Measurements from ENCODE around the gene DDR2. TPM values are rescaled to one million over a fixed set of nuclear protein-coding genes. Genes with fewer than 3 reads are reported as not detected.

DDR2 gene
- total RNA-seq, 1 donor from 2014 or later = 1.1 TPM

GRCh38 chr1:162679298-162679697 is 47.0 kb downstream of the DDR2 start:
- Mint-ChIP-seq H3K27me3 (ENCODE audit: low read depth) (no peaks in the 10 kb centered on the region), H3K27ac (no peak overlapping the region), H3K4me3 (ENCODE audit: low read depth) (no peak overlapping the region), H3K9me3 (no peaks in the 10 kb centered on the region), H3K36me3 (ENCODE audit: low read depth) (no peaks in the 10 kb centered on the region), H3K4me1 (ENCODE audit: low read depth) (no peaks in the 10 kb centered on the region)
- intact Hi-C loops (cut with micrococcal nuclease) = no loop called here
- DNase-seq (ENCODE audit: low spot score) = no peak

- no peaks in the 10 kb centered on the region for H3K9me3 Mint-ChIP-seq
Observed at GRCh38 chr1:162680419-162681121, 48.3 kb downstream of the DDR2 start.

GRCh38 chr1:162681122-162681436 is 48.8 kb downstream of the DDR2 start:
- H3K27me3 Mint-ChIP-seq (ENCODE audit: low read depth) = no peaks in the 10 kb centered on the region

More at GRCh38 chr1:162680419-162681121, 48.3 kb downstream of the DDR2 start:
- H3K36me3 Mint-ChIP-seq (ENCODE audit: low read depth) = no peaks in the 10 kb centered on the region
- H3K4me3 Mint-ChIP-seq (ENCODE audit: low read depth) = no peak overlapping the region
- intact Hi-C loops (cut with micrococcal nuclease) = no loop called here
- H3K4me1 Mint-ChIP-seq (ENCODE audit: low read depth) = no peaks in the 10 kb centered on the region
- H3K27me3 Mint-ChIP-seq (ENCODE audit: low read depth) = no peaks in the 10 kb centered on the region
- H3K27ac Mint-ChIP-seq = no peak overlapping the region
- DNase-seq (ENCODE audit: low spot score) = no peak

DNA sequence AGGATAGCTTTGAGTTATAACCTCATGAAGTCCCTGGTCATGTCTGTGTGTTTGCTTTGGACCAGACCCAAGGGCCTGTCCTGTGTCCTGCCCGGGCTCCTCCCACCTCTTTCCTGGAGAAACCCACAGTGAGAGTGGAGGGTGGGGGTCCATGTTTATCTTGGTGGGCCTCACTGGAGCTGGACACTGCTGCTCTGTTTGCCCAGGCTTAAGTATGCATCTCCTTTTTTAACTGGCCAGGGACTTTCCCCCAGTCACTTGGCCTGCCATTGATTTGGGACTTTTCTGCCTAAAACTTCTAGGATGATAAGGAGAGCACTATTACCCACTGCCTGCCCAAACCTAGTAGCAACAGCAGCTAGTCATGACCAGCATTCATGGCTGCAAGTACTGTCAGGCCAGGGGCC is 49.8 kb downstream of the DDR2 start:
- H3K9me3 Mint-ChIP-seq = no peaks in the 10 kb centered on the region
- intact Hi-C loops (cut with micrococcal nuclease) = no loop called here
- no peaks in the 10 kb centered on the region for H3K36me3 Mint-ChIP-seq (ENCODE audit: low read depth)
- DNase-seq (ENCODE audit: low spot score) = no peak
- no peaks in the 10 kb centered on the region for H3K4me1 Mint-ChIP-seq (ENCODE audit: low read depth)
- H3K27me3 Mint-ChIP-seq (ENCODE audit: low read depth) = no peaks in the 10 kb centered on the region
- no peak overlapping the region for H3K27ac Mint-ChIP-seq
- H3K4me3 Mint-ChIP-seq (ENCODE audit: low read depth) = no peak overlapping the region

More at GRCh38 chr1:162681122-162681436, 48.8 kb downstream of the DDR2 start:
- Mint-ChIP-seq H3K4me1 (ENCODE audit: low read depth) (no peaks in the 10 kb centered on the region), H3K36me3 (ENCODE audit: low read depth) (no peaks in the 10 kb centered on the region), H3K9me3 (no peaks in the 10 kb centered on the region), H3K27ac (no peak overlapping the region), H3K4me3 (ENCODE audit: low read depth) (no peak overlapping the region)
- DNase-seq (ENCODE audit: low spot score) = no peak
- intact Hi-C loops (cut with micrococcal nuclease) = no loop called here

GRCh38 chr1:162687870-162688269 is 55.6 kb downstream of the DDR2 start:
- intact Hi-C loops (cut with micrococcal nuclease) = no loop called here
- no peak for DNase-seq (ENCODE audit: low spot score)

GRCh38 chr1:162688521-162688920 is 56.3 kb downstream of the DDR2 start:
- Mint-ChIP-seq H3K4me3 (ENCODE audit: low read depth) (no peak overlapping the region), H3K27me3 (ENCODE audit: low read depth) (peaks cover 4% of the 10 kb centered on the region), H3K36me3 (ENCODE audit: low read depth) (no peaks in the 10 kb centered on the region), H3K4me1 (ENCODE audit: low read depth) (peaks cover 2% of the 10 kb centered on the region), H3K9me3 (no peaks in the 10 kb centered on the region), H3K27ac (no peak overlapping the region)
- DNase-seq (ENCODE audit: low spot score) = no peak
- intact Hi-C loops (cut with micrococcal nuclease) = no loop called here

More at GRCh38 chr1:162687870-162688269, 55.6 kb downstream of the DDR2 start:
- Mint-ChIP-seq H3K27ac (no peak overlapping the region), H3K4me3 (ENCODE audit: low read depth) (no peak overlapping the region), H3K27me3 (ENCODE audit: low read depth) (no peaks in the 10 kb centered on the region), H3K36me3 (ENCODE audit: low read depth) (no peaks in the 10 kb centered on the region), H3K9me3 (no peaks in the 10 kb centered on the region), H3K4me1 (ENCODE audit: low read depth) (peaks cover 2% of the 10 kb centered on the region)

DNA sequence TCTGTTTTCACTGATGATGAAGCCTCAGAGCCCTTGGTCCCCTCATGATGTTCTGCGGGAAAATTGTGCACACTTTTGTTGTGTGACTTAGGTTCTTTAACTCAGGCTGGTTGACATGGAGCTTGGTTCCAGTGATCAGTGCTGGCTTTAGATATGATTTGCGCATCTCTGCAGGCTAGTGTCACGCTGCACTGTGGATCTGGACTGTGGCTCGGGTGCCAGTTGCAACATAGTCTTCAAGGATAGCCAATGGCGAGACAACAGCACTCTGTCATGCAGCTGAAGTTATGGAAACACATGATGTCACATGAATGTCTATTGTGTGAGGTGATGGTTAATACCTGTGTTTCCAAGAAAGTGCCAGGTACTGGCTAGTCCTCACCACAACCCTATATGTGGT is 56.7 kb downstream of the DDR2 start:
- Mint-ChIP-seq H3K9me3 (no peaks in the 10 kb centered on the region), H3K27me3 (ENCODE audit: low read depth) (peaks cover 4% of the 10 kb centered on the region), H3K36me3 (ENCODE audit: low read depth) (no peaks in the 10 kb centered on the region), H3K27ac (no peak overlapping the region), H3K4me1 (ENCODE audit: low read depth) (peaks cover 2% of the 10 kb centered on the region), H3K4me3 (ENCODE audit: low read depth) (no peak overlapping the region)
- no peak for DNase-seq (ENCODE audit: low spot score)
- intact Hi-C loops (cut with micrococcal nuclease) = no loop called here

- peaks cover 2% of the 10 kb centered on the region for H3K4me1 Mint-ChIP-seq (ENCODE audit: low read depth)
Observed at GRCh38 chr1:162689745-162690671, 57.7 kb downstream of the DDR2 start.

DNA sequence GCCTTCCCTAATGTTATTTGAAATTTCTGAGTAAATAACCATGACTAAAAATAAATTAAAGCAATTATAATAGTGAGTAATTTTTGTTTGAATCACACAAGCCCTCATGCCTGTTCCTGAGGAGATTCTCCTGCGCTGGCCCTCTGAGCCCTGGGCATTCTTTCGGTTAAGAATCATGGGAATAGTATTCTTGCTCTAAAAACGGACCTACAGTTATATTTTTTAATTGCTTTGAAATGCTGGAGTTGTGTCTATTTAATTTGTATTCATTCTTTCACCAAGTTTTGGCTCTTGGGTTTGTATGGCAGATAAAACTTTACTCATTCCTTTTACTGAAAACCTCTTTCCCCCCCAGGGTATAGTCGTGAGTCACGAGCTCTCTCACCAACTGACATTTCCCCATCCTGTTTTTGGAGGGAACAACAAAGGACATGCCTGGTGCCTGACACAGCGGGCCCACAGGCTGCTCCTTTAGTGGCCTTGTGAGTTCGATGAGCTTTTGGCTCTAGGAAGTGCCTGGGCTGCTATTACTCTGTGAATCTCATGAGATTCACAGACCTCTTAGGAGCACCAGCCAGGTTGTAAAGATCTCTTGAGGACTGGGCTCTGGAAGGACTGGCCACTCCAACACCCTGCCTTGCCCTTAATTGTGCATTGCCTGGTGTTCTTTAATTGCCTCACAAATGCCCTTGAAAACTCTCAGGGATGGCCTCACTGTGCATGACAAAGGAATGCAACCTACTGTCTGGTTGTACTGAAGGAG is 58.6 kb downstream of the DDR2 start:
- intact Hi-C loops (cut with micrococcal nuclease) = no loop called here
- no peaks in the 10 kb centered on the region for H3K36me3 Mint-ChIP-seq (ENCODE audit: low read depth)
- H3K4me3 Mint-ChIP-seq (ENCODE audit: low read depth) = no peak overlapping the region
- H3K4me1 Mint-ChIP-seq (ENCODE audit: low read depth) = peaks cover 2% of the 10 kb centered on the region
- H3K27ac Mint-ChIP-seq = no peak overlapping the region
- H3K27me3 Mint-ChIP-seq (ENCODE audit: low read depth) = peaks cover 9% of the 10 kb centered on the region
- H3K9me3 Mint-ChIP-seq = no peaks in the 10 kb centered on the region
- no peak for DNase-seq (ENCODE audit: low spot score)

More at GRCh38 chr1:162689745-162690671, 57.7 kb downstream of the DDR2 start:
- Mint-ChIP-seq H3K36me3 (ENCODE audit: low read depth) (no peaks in the 10 kb centered on the region), H3K9me3 (no peaks in the 10 kb centered on the region), H3K27me3 (ENCODE audit: low read depth) (peaks cover 9% of the 10 kb centered on the region), H3K4me3 (ENCODE audit: low read depth) (no peak overlapping the region), H3K27ac (no peak overlapping the region)
- DNase-seq (ENCODE audit: low spot score) = no peak
- intact Hi-C loops (cut with micrococcal nuclease) = no loop called here

- intact Hi-C loops (cut with micrococcal nuclease) = no loop called here
- H3K4me3 Mint-ChIP-seq (ENCODE audit: low read depth) = no peak overlapping the region
- DNase-seq (ENCODE audit: low spot score) = no peak
- no peak overlapping the region for H3K27ac Mint-ChIP-seq
- H3K4me1 Mint-ChIP-seq (ENCODE audit: low read depth) = peaks cover 2% of the 10 kb centered on the region
- H3K9me3 Mint-ChIP-seq = no peaks in the 10 kb centered on the region
- peaks cover 12% of the 10 kb centered on the region for H3K27me3 Mint-ChIP-seq (ENCODE audit: low read depth)
- no peaks in the 10 kb centered on the region for H3K36me3 Mint-ChIP-seq (ENCODE audit: low read depth)
Observed at GRCh38 chr1:162691999-162692575, 59.8 kb downstream of the DDR2 start.

DNA sequence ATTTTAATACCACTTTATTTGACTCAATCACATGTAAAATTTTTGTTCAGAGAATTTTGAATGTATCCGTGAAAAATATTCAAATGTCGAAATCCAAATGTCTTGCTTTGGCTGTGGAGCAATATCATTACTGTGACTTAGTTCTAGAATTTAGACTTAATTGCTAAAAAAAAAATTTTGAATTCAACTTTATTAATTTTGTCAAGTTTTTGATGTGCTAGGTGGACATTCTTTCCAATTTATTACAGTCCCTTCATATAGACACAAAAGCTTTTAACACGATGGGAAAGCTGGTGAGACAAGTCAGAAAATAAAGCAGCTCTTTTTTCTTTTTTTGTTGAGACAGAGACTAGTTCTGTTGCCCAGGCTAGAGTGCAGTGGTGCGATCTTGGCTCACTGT is 62.6 kb downstream of the DDR2 start:
- DNase-seq (ENCODE audit: low spot score) = no peak
- intact Hi-C loops (cut with micrococcal nuclease) = no loop called here
- Mint-ChIP-seq H3K27ac (no peak overlapping the region), H3K4me1 (ENCODE audit: low read depth) (peaks cover 2% of the 10 kb centered on the region), H3K4me3 (ENCODE audit: low read depth) (no peak overlapping the region), H3K9me3 (no peaks in the 10 kb centered on the region), H3K27me3 (ENCODE audit: low read depth) (peaks cover 12% of the 10 kb centered on the region), H3K36me3 (ENCODE audit: low read depth) (no peaks in the 10 kb centered on the region)

GRCh38 chr1:162695687-162696086 is 63.4 kb downstream of the DDR2 start:
- no peak overlapping the region for H3K4me3 Mint-ChIP-seq (ENCODE audit: low read depth)
- H3K4me1 Mint-ChIP-seq (ENCODE audit: low read depth) = peaks cover 2% of the 10 kb centered on the region
- peaks cover 12% of the 10 kb centered on the region for H3K27me3 Mint-ChIP-seq (ENCODE audit: low read depth)
- H3K9me3 Mint-ChIP-seq = no peaks in the 10 kb centered on the region
- intact Hi-C loops (cut with micrococcal nuclease) = no loop called here
- H3K27ac Mint-ChIP-seq = no peak overlapping the region
- no peak for DNase-seq (ENCODE audit: low spot score)
- H3K36me3 Mint-ChIP-seq (ENCODE audit: low read depth) = no peaks in the 10 kb centered on the region
